GM12878 (cell line): ENCODE results near the gene IGF2R. TPM values are rescaled to one million over a fixed set of nuclear protein-coding genes. Genes with fewer than 3 reads are reported as not detected.
A peak's percentile ranks its signal among the peaks of the same experiment; 100 is the strongest.

Experiments
- ATAC-seq: fragments of 200-7000 bp; cut with Tn5 transposase; 3 replicates; pipeline ENCODE4 v1.9.1; 2020; ENCODE audit warnings: mild to moderate bottlenecking, moderate library complexity
- BruUV-seq: library from RNA; stranded (reverse); fragments of 400-500 nt; replicated peaks from 2 replicates; lab custom pipeline; 2021; lab: Mats Ljungman, UMichigan
- CTCF ChIA-PET: fragments of 300-600 bp; sonication (Branson Sonifier 250); formaldehyde crosslinking; extraction: SDS; loops from one replicate; lab custom pipeline; 2021; ENCODE audit warnings: inconsistent platforms; lab: Yijun Ruan, JAX
- POLR2A ChIA-PET: fragments of 350-600 bp; formaldehyde crosslinking; extraction: SDS; loops from one replicate; lab custom pipeline; 2021; ENCODE audit warnings: inconsistent platforms; lab: Charles Lee
- RAD21 ChIA-PET: fragments of 300-600 bp; sonication (Branson Sonifier 250); formaldehyde crosslinking; loops from one replicate; lab custom pipeline; 2023; ENCODE audit warnings: antibody characterized with exemption; ENCODE audit not compliant: unreplicated experiment; lab: Charles Lee
- SMC1A ChIA-PET: fragments of 300-600 bp; sonication (Branson Sonifier 250); formaldehyde crosslinking; loops from one replicate; lab custom pipeline; 2023; ENCODE audit not compliant: unreplicated experiment, uncharacterized antibody; lab: Charles Lee
- DNase-seq: peaks from one replicate; pipeline ENCODE4 v3.0.0-alpha.2; 2011; ENCODE audit warnings: low read depth, low spot score
- FAIRE-seq: peaks from 3 replicates; lab custom pipeline; 2011; peaks lifted over from hg19 to GRCh38; lab: Jason Lieb, UNC
- H2AFZ ChIP-seq: 2 replicates; pipeline ENCODE4 v1.6.0; 2011; ENCODE audit warnings: low read depth, low read length, control low read depth; ENCODE audit not compliant: control insufficient read depth
- H3K27ac ChIP-seq: 2 replicates; pipeline ENCODE4 v1.5.1; 2011; ENCODE audit warnings: control low read depth; ENCODE audit not compliant: control insufficient read depth, insufficient read depth
- H3K27me3 ChIP-seq, 2 experiments: replicated peaks in 1 of 2; 2 replicates each; pipeline versions ENCODE4 v1.6.0 to v1.6.1; 2011; ENCODE audit warnings: low read length in 1 of 2; ENCODE audit not compliant: control insufficient read depth in 2 of 2, insufficient read depth in 2 of 2
- H3K36me3 ChIP-seq, 2 experiments: 2 replicates each; pipeline ENCODE4 v1.5.1; 2011; ENCODE audit warnings: low read length in 1 of 2; ENCODE audit not compliant: control insufficient read depth in 2 of 2, insufficient read depth in 2 of 2
- H3K4me1 ChIP-seq: 2 replicates; pipeline ENCODE4 v1.6.1; 2011; ENCODE audit warnings: mild to moderate bottlenecking, low read length, moderate library complexity, mixed read lengths; ENCODE audit not compliant: control insufficient read depth, insufficient read depth
- H3K4me2 ChIP-seq: 2 replicates; pipeline ENCODE4 v1.6.0; 2011; ENCODE audit warnings: control low read depth; ENCODE audit not compliant: control insufficient read depth, insufficient read depth
- H3K4me3 ChIP-seq: fragments of 200-600 bp; sonication (generic); 2 replicates; pipeline ENCODE4 v1.5.1; 2016
- H3K79me2 ChIP-seq: 2 replicates; pipeline ENCODE4 v1.6.0; 2011; ENCODE audit warnings: low read length; ENCODE audit not compliant: control insufficient read depth, insufficient read depth
- H3K9ac ChIP-seq: 2 replicates; pipeline ENCODE4 v1.8.0; 2011; ENCODE audit warnings: low read length, control low read depth, mixed read lengths; ENCODE audit not compliant: control insufficient read depth, insufficient read depth
- H3K9me3 ChIP-seq: replicated peaks from 3 replicates; pipeline ENCODE4 v1.5.1; 2011; ENCODE audit warnings: mild to moderate bottlenecking, low read length; ENCODE audit not compliant: control insufficient read depth, insufficient read depth
- H4K20me1 ChIP-seq: 2 replicates; pipeline ENCODE4 v1.6.0; 2011; ENCODE audit not compliant: control insufficient read depth, insufficient read depth
- ATF2 ChIP-seq: IDR thresholded peaks from 2 replicates; pipeline ENCODE4 v1.6.1; 2012; ENCODE audit warnings: low read length, inconsistent platforms
- BCL11A ChIP-seq: IDR thresholded peaks from 2 replicates; pipeline ENCODE4 v1.6.1; 2011; ENCODE audit warnings: low read depth, low read length
- CBFB ChIP-seq: IDR thresholded peaks from 2 replicates; pipeline ENCODE4 v1.6.1; 2016; ENCODE audit warnings: antibody characterized with exemption, low read depth
- CEBPB ChIP-seq, 2 experiments: fragments of 150-350 bp in 1 of 2; IDR thresholded peaks; 2 replicates each; pipeline ENCODE4 v1.6.1; 2012 to 2014; ENCODE audit warnings: low read depth in 2 of 2, low read length in 2 of 2, borderline replicate concordance in 1 of 2, inconsistent platforms in 1 of 2
- DPF2 ChIP-seq: fragments of 450-650 bp; IDR thresholded peaks from 2 replicates; pipeline ENCODE4 v1.6.1; 2017; ENCODE audit warnings: mild to moderate bottlenecking
- ETV6 ChIP-seq, 2 experiments: fragments of 450-650 bp in 1 of 2; IDR thresholded peaks in 1 of 2; conservative IDR thresholded peaks in 1 of 2; 2 replicates each; pipeline ENCODE4 v1.6.1; 2014; ENCODE audit warnings: antibody characterized with exemption in 1 of 2, borderline replicate concordance in 1 of 2, low read depth in 1 of 2, mild to moderate bottlenecking in 1 of 2, moderate library complexity in 1 of 2
- FOXM1 ChIP-seq: IDR thresholded peaks from 2 replicates; pipeline ENCODE4 v1.6.1; 2012; ENCODE audit warnings: low read depth, mild to moderate bottlenecking, inconsistent platforms, low read length, moderate library complexity
- GABPA ChIP-seq: IDR thresholded peaks from 2 replicates; pipeline ENCODE4 v1.6.1; 2014; ENCODE audit warnings: antibody characterized with exemption, low read depth, mild to moderate bottlenecking, inconsistent platforms
- IKZF2 ChIP-seq, 2 experiments: fragments of 450-650 bp; IDR thresholded peaks; 2 replicates each; pipeline ENCODE4 v1.6.1; 2017; ENCODE audit warnings: mild to moderate bottlenecking in 2 of 2, moderate library complexity in 2 of 2
- JUNB ChIP-seq: IDR thresholded peaks from 2 replicates; pipeline ENCODE4 v1.6.1; 2016; ENCODE audit warnings: antibody characterized with exemption, mild to moderate bottlenecking
- MEF2A ChIP-seq: IDR thresholded peaks from 2 replicates; pipeline ENCODE4 v1.6.1; 2011; ENCODE audit warnings: low read depth, mild to moderate bottlenecking, low read length, moderate library complexity; ENCODE audit not compliant: insufficient read depth
- MTA2 ChIP-seq: fragments of 450-650 bp; IDR thresholded peaks from 2 replicates; pipeline ENCODE4 v1.6.1; 2016; ENCODE audit warnings: low read depth, mild to moderate bottlenecking, moderate library complexity
- MTA3 ChIP-seq: IDR thresholded peaks from 2 replicates; pipeline ENCODE4 v1.6.1; 2012; ENCODE audit warnings: low read length, inconsistent platforms, borderline replicate concordance
- NFIC ChIP-seq: IDR thresholded peaks from 2 replicates; pipeline ENCODE4 v1.6.1; 2012; ENCODE audit warnings: low read depth, mild to moderate bottlenecking, inconsistent platforms, low read length, moderate library complexity
- NFYB ChIP-seq: IDR thresholded peaks from 2 replicates; pipeline ENCODE4 v1.6.1; 2011; ENCODE audit warnings: low read depth, mild to moderate bottlenecking, low read length, improper control_type of control experiment, moderate library complexity; ENCODE audit not compliant: insufficient read depth
- PAX8 ChIP-seq: fragments of 450-650 bp; IDR thresholded peaks from 2 replicates; pipeline ENCODE4 v1.6.1; 2017; ENCODE audit warnings: mild to moderate bottlenecking, moderate library complexity
- POLR2A ChIP-seq: IDR thresholded peaks from 2 replicates; pipeline ENCODE4 v1.6.1; 2011; ENCODE audit warnings: low read depth, mild to moderate bottlenecking, low read length
- RUNX3 ChIP-seq: IDR thresholded peaks from 2 replicates; pipeline ENCODE4 v1.6.1; 2012; ENCODE audit warnings: low read length, inconsistent platforms
- SRF ChIP-seq, 2 experiments: IDR thresholded peaks; 2 replicates each; pipeline ENCODE4 v1.6.1; 2011; ENCODE audit warnings: low read depth in 2 of 2, low read length in 2 of 2, mild to moderate bottlenecking in 1 of 2, moderate library complexity in 1 of 2
- TCF12 ChIP-seq: IDR thresholded peaks from 2 replicates; pipeline ENCODE4 v1.6.1; 2011; ENCODE audit warnings: low read depth, mild to moderate bottlenecking, low read length
- TCF7 ChIP-seq: IDR thresholded peaks from 2 replicates; pipeline ENCODE4 v1.6.1; 2014; ENCODE audit warnings: antibody characterized with exemption, borderline replicate concordance
- YBX1 ChIP-seq: fragments of 450-650 bp; IDR thresholded peaks from 2 replicates; pipeline ENCODE4 v1.6.1; 2016; ENCODE audit warnings: antibody characterized with exemption
- YY1 ChIP-seq: IDR thresholded peaks from 2 replicates; pipeline ENCODE4 v1.6.1; 2011; ENCODE audit warnings: low read depth, mild to moderate bottlenecking, low read length
- ZBED1 ChIP-seq: IDR thresholded peaks from 2 replicates; pipeline ENCODE4 v1.6.1; 2016; ENCODE audit warnings: borderline replicate concordance
- ZNF217 ChIP-seq: fragments of 450-650 bp; IDR thresholded peaks from 2 replicates; pipeline ENCODE4 v1.6.1; 2017; ENCODE audit warnings: antibody characterized with exemption, mild to moderate bottlenecking
- WGBS: methylation state at CpG from one replicate; pipeline ENCODE4 v1.1.6; 2016; ENCODE audit warnings: low lambda C conversion rate; ENCODE audit not compliant: insufficient replicate concordance, insufficient coverage; ENCODE audit errors: missing lambda C conversion rate; 5-methylcytosine and 5-hydroxymethylcytosine counted together
- in situ Hi-C: fragments of 300-500 bp; cut with MboI; formaldehyde crosslinking; loops from 9 replicates; pipeline ENCODE4 v1.14.3; 2018; ENCODE audit warnings: mixed read lengths
- intact Hi-C: fragments of 100-400 bp; cut with micrococcal nuclease; formaldehyde crosslinking; loops from one replicate; pipeline ENCODE4 v1.14.2; 2022; ENCODE audit not compliant: unreplicated experiment
- polyA plus RNA-seq, 11 experiments: library from polyadenylated mRNA; depleted of rRNA in 4 of 11; unstranded in 6 of 11; stranded (reverse) in 5 of 11; fragments of >200 nt; fragmentation: Nextera tagmentation in 4 of 11; fragmentation: Illumina TruSeq in 1 of 11; extraction: Ambion mirVana in 4 of 11; extraction: Trizol in 1 of 11; gene quantifications; 1 replicate in 1 of 11; 2 replicates in 10 of 11; pipeline versions ENCODE4 v1.2.1 to v1.2.3, GENCODE V29; 2011 to 2016; ENCODE audit warnings: inconsistent platforms in 2 of 11, missing spikeins in 2 of 11, low read depth in 1 of 11
- total RNA-seq, 4 experiments: library from RNA; depleted of rRNA in 3 of 4; stranded (reverse); fragments of >200 nt in 3 of 4; fragmentation: Illumina TruSeq in 1 of 4; extraction: Trizol in 1 of 4; gene quantifications; 2 replicates each; pipeline versions ENCODE4 v1.2.1 to v1.2.3, GENCODE V29; 2013 to 2021

Gene IGF2R
- total and polyA plus RNA-seq, 10 of the 15 experiments (the other 5 are each of a cell fraction or from before 2014, with no cell fraction given): 1.00 to 40.1 (median 16.8) TPM

DNA sequence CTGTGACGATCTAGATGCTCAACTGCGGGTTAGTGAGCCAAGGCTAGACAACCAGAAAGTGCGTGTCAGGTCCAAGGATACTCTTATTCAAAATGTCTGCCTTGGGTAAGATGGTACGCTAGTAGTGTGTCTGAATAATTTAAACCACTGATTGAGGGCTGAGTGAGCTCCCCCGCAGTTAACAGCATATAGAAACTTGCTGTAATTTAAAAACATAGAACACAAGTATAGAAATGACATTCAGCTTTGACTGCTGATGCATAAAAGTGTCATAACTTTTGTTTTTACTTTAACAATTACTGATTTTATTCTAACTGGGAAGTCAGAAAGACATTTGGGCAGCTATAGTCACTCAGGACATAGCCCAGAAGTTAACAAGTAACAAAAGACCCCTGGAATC lies 107.1 kb downstream of the IGF2R start:
- no peak overlapping the region for H2AFZ ChIP-seq
- DNase-seq (no peak), FAIRE-seq (no peak), ATAC-seq (peak; percentile 71)
- no peak overlapping the region for H3K4me3 ChIP-seq
- H3K9ac ChIP-seq: no peak overlapping the region
- H3K27ac ChIP-seq: no peak overlapping the region
- SMC1A ChIA-PET: interaction anchor here (0.9 to 2.3 kb wide), 7 partner anchors 9 to 213 kb away, joined by 3 to 6 read pairs (median 4); no protein-coding TSS in a partner anchor
- H3K36me3 ChIP-seq: peaks cover 33 to 56% of the 10 kb centered on the region in 2 experiments
- H3K79me2 ChIP-seq: no peaks in the 10 kb centered on the region
- BruUV-seq: TSS peak; percentile 21
- peaks cover 6% of the 10 kb centered on the region; the same call in 1 of the 2 replicates for H4K20me1 ChIP-seq
- intact Hi-C loops (no loop called here), in situ Hi-C loops (no loop called here)
- RAD21 ChIA-PET: interaction anchor here (0.6 to 1.2 kb wide), 7 partner anchors 29 to 382 kb away, joined by 3 to 4 read pairs (median 3); no protein-coding TSS in a partner anchor
- CTCF ChIA-PET: interaction anchor here (1.1 to 1.3 kb wide), 3 partner anchors 37 to 213 kb away, joined by 3 read pairs; no protein-coding TSS in a partner anchor
- POLR2A ChIA-PET: interaction anchor here (0.6 kb wide), 1 partner anchor 356 kb away, joined by 3 read pairs; no protein-coding TSS in a partner anchor
- no peaks in the 10 kb centered on the region for H3K4me1 ChIP-seq
- no peak overlapping the region for H3K4me2 ChIP-seq
- TF ChIP-seq GABPA (no peak; the same call in 1 of the 2 replicates), ETV6 (conservative IDR thresholded peaks at IDR 0.05 in 1 of 2, IDR thresholded peaks at IDR 0.05 in 1 of 2; ENCODE audit: borderline replicate concordance in 1 of 2, low read depth in 1 of 2) (no peak), TCF7 (peak; percentile 100), TCF12 (no peak), RUNX3 (peak; percentile 81), NFYB (no peak), BCL11A (0 out of 2 replicates have a peak, but pooled peaks have one; percentile 15), ZNF217 (peak; percentile 55; the same call in 1 of the 2 replicates), MTA2 (peak; percentile 64), CBFB (no peak), POLR2A (no peak), ZBED1 (peak; percentile 81; the same call in 1 of the 2 replicates), YY1 (peak; percentile 64; the same call in 1 of the 2 replicates), PAX8 (no peak), DPF2 (peak; percentile 39; the same call in 1 of the 2 replicates), JUNB (peak; percentile 97), SRF (IDR thresholded peaks at IDR 0.05; ENCODE audit: low read depth in 2 of 2, low read length in 2 of 2) (no peak), CEBPB (IDR thresholded peaks at IDR 0.05; ENCODE audit: borderline replicate concordance in 1 of 2, low read depth in 2 of 2, low read length in 2 of 2) (0 out of 4 replicates have a peak, but pooled peaks of 1 of the 2 experiments have one; percentile 58), MTA3 (no peak), YBX1 (no peak), FOXM1 (peak; percentile 70; the same call in 1 of the 2 replicates), MEF2A (peak; percentile 55; the same call in 1 of the 2 replicates), ATF2 (peak; percentile 71; the same call in 1 of the 2 replicates), NFIC (peak; percentile 72), IKZF2 (IDR thresholded peaks at IDR 0.05) (no peak)
- H3K27me3 ChIP-seq: no peaks in the 10 kb centered on the region
- no peaks in the 10 kb centered on the region for H3K9me3 ChIP-seq
- 20% methylated on average over 5 of the region's 5 CpGs for WGBS
